Neural crest cell (in vitro differentiated cells): ENCODE results near the gene RGS14. TPM values are rescaled to one million over a fixed set of nuclear protein-coding genes. Genes with fewer than 3 reads are reported as not detected.
"Not testable (repeated sequence)": the region's sequence is repeated elsewhere in the genome, so short reads cannot be mapped to it uniquely, and the experiment has no call there.

Source experiments
- DNase-seq: peaks from one replicate; pipeline ENCODE4 v3.0.0; 2021; ENCODE audit warnings: low read depth, mixed read lengths, low spot score
- H3K27ac Mint-ChIP-seq: one replicate; pipeline ENCODE4 v1.8.0; 2021; ENCODE audit warnings: mild to moderate bottlenecking, mixed read lengths; ENCODE audit not compliant: unreplicated experiment
- H3K27me3 Mint-ChIP-seq: 2 replicates; pipeline ENCODE4 v1.8.0; 2021; ENCODE audit warnings: low read depth, mild to moderate bottlenecking, mixed read lengths
- H3K36me3 Mint-ChIP-seq: 2 replicates; pipeline ENCODE4 v1.8.0; 2021; ENCODE audit warnings: low read depth, mild to moderate bottlenecking, mixed read lengths
- H3K4me1 Mint-ChIP-seq: 2 replicates; pipeline ENCODE4 v1.8.0; 2021; ENCODE audit warnings: mixed read lengths
- H3K4me3 Mint-ChIP-seq: one replicate; pipeline ENCODE4 v1.8.0; 2021; ENCODE audit warnings: mild to moderate bottlenecking, mixed read lengths
- H3K9me3 Mint-ChIP-seq: 2 replicates; pipeline ENCODE4 v1.8.0; 2021; ENCODE audit warnings: mixed read lengths
- total RNA-seq: library from RNA; stranded (reverse); gene quantifications from 2 replicates; pipeline ENCODE4 v1.2.1, GENCODE V29; 2021
- TF ChIP-seq, protein P1 (sequence below): fragments of 200-600 bp; sonication (generic); conservative IDR thresholded peaks from 2 replicates; pipeline ENCODE4 v1.5.0; 2021; ENCODE audit warnings: antibody characterized with exemption, mild to moderate bottlenecking

RGS14 gene
- total RNA-seq, 1 donor from 2014 or later = 12.3 TPM

DNA sequence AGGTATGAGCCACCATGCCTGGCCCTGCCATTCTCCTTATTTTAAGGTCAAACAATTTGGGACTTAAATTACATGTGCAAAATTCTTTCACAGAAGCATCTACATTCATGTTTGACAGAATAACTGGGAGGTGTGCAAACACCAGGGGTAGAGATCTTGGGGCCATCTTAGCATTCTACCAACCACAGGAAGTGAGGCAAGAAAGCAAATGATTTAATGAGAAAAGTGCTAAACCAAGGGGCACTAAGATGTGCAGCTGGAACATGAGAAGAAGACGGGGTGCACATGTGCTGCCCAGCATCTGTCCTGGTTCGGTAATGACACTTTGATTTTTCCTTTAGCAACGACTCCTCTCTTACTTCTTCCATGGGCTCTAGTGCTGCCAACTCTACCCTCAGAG, 52.9 kb downstream of the RGS14 start:
- no peak overlapping the region for H3K4me3 Mint-ChIP-seq
- H3K4me1 Mint-ChIP-seq = no peaks in the 10 kb centered on the region
- H3K27ac Mint-ChIP-seq = no peak overlapping the region
- TF ChIP-seq, protein P1, sequence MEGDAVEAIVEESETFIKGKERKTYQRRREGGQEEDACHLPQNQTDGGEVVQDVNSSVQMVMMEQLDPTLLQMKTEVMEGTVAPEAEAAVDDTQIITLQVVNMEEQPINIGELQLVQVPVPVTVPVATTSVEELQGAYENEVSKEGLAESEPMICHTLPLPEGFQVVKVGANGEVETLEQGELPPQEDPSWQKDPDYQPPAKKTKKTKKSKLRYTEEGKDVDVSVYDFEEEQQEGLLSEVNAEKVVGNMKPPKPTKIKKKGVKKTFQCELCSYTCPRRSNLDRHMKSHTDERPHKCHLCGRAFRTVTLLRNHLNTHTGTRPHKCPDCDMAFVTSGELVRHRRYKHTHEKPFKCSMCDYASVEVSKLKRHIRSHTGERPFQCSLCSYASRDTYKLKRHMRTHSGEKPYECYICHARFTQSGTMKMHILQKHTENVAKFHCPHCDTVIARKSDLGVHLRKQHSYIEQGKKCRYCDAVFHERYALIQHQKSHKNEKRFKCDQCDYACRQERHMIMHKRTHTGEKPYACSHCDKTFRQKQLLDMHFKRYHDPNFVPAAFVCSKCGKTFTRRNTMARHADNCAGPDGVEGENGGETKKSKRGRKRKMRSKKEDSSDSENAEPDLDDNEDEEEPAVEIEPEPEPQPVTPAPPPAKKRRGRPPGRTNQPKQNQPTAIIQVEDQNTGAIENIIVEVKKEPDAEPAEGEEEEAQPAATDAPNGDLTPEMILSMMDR = no peak
- DNase-seq = no peak
- H3K9me3 Mint-ChIP-seq = no peaks in the 10 kb centered on the region
- H3K27me3 Mint-ChIP-seq = peaks cover 30% of the 10 kb centered on the region
- H3K36me3 Mint-ChIP-seq = no peaks in the 10 kb centered on the region

DNA sequence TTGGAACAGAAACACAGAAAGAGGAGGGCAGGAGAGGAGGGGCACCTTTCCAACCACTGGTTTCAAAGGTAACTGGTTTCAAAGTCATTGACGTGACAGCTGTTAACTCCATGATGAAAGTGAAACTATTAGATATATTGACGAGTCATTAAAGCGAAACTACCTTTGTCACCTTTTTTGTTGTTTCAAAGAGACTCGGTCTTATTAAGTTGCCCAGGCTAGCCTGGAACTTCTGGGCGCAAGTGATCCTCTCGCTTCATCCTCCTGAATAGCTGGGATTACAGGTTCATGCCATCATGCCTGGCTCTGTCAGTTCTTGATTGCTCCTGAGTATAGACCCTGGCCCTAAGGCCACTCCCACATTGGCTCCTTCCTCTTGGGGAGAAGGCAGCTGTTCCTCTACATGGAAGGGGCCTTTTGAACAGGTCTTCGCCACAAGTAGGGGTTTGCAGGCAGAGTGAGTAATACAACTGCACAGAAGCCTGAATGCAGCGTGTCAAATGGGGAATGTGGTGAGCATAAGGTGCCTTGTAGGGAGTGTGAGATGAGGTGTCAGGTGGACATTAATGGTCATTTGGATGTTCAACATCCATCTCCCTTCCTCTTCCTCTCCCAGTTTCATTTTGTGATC, 55.0 kb downstream of the RGS14 start:
- TF ChIP-seq, protein P1 = no peak
- H3K4me1 Mint-ChIP-seq = no peaks in the 10 kb centered on the region
- H3K9me3 Mint-ChIP-seq = no peaks in the 10 kb centered on the region
- peaks cover 11% of the 10 kb centered on the region for H3K27me3 Mint-ChIP-seq
- no peak overlapping the region for H3K4me3 Mint-ChIP-seq
- no peak for DNase-seq
- H3K27ac Mint-ChIP-seq = no peak overlapping the region
- no peaks in the 10 kb centered on the region for H3K36me3 Mint-ChIP-seq

DNA sequence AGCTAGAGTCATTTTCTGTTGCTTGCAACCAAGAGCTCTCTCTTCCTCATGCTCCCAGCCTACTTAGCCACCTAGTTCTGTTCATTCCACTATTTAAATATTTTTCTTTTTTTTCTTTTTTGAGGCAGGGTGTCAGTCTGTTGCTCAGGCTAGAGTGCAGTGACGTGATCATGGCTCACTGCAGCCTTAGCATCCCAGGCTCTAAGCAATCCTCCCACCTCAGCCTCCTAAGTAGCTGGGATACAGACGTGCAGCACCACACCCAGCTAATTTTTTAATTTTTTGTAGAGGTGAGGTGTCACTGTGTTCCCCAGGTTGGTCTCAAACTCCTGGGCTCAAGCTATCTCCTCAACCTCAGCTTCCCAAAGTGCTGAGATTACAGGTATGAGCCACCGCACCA, 56.8 kb downstream of the RGS14 start:
- Mint-ChIP-seq H3K9me3 (no peaks in the 10 kb centered on the region), H3K4me1 (no peaks in the 10 kb centered on the region), H3K4me3 (no peak overlapping the region), H3K27me3 (peaks cover 5% of the 10 kb centered on the region), H3K27ac (no peak overlapping the region), H3K36me3 (no peaks in the 10 kb centered on the region)
- no peak for DNase-seq
- TF ChIP-seq, protein P1 = no peak

DNA sequence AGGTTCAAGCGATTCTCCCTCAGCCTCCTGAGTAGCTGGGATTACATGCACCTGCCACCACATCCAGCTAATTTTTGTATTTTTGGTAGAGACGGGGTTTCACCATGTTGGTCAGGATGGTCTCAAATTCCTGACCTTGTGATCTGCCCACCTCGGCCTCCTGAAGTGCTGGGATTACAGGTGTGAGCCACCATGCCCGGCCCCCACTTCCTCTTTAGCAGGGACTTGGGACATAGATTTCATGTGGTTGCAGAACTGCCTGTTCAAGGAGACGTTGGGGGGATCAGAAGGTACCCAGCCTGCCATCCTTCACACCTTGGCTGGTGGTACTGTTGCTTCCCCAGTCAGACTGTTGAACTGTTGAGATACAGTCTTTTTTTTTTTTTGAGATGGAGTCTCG, 59.4 kb downstream of the RGS14 start:
- not testable (repeated sequence) for H3K27me3 Mint-ChIP-seq, DNase-seq, H3K4me3 Mint-ChIP-seq, H3K27ac Mint-ChIP-seq, H3K4me1 Mint-ChIP-seq, H3K9me3 Mint-ChIP-seq, H3K36me3 Mint-ChIP-seq

DNA sequence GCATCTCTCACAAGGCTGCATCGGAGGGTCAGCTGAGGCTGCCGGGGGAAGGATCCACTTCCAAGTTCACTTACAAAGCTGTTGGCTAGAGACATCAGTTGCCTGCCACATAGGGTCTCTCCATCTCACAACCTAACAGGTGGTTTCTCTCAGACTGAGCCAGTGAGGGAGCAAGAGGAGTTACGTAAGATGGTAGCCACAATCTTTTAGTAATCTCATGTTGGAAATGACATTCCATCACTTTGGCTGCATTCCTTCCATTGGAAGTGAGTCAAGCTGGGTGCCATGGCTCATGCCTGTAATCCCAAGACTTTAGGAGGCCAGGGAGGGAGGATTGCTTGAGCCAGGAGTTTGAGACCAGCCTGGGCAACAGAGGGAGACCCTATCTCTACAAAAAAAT, 61.3 kb downstream of the RGS14 start:
- H3K36me3 Mint-ChIP-seq = no peaks in the 10 kb centered on the region
- DNase-seq = no peak
- no peaks in the 10 kb centered on the region for H3K9me3 Mint-ChIP-seq
- no peak overlapping the region for H3K4me3 Mint-ChIP-seq
- TF ChIP-seq, protein P1 = no peak
- no peaks in the 10 kb centered on the region for H3K27me3 Mint-ChIP-seq
- H3K4me1 Mint-ChIP-seq = no peaks in the 10 kb centered on the region
- H3K27ac Mint-ChIP-seq = no peak overlapping the region

DNA sequence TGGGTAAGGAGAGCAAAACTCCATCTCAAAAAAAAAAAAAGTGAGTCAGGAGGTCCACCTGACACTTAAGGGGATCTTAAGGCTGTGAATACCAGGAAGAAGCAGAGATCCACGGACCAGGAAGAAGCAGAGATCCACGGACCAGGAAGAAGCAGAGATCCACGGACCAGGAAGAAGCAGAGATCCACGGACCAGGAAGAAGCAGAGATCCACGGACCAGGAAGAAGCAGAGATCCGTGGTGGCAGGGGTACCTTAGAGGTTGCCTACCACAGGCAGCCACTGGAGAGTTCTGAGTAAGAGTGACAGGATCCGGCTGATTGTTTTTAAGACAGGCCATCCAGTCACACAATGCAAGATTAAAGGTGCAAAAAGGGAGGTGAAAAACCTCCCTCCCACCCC, 62.7 kb downstream of the RGS14 start:
- H3K9me3 Mint-ChIP-seq, DNase-seq, H3K36me3 Mint-ChIP-seq, H3K27me3 Mint-ChIP-seq, H3K4me1 Mint-ChIP-seq, H3K4me3 Mint-ChIP-seq, H3K27ac Mint-ChIP-seq: not testable (repeated sequence)
